ENCODE measurements around the gene AHSG.

GRCh38 chr3:186609247-186609868 lies 3.5 kb upstream of the AHSG start:
- TF ChIP-seq CTCF (IDR thresholded peaks at IDR 0.05 in 2 of 3, conservative IDR thresholded peaks at IDR 0.05 in 1 of 3; ENCODE audit: control insufficient read depth in 2 of 3, extremely low read depth in 1 of 3, insufficient read depth in 1 of 3, low read depth in 3 of 3, low read length in 3 of 3) (peak; percentile 30 to 50 (median 46); a peak in 5 of 6 replicates), POLR2AphosphoS5 (IDR thresholded peaks at IDR 0.05; ENCODE audit: low read length) (no peak)
